Measurements from ENCODE around the gene IL1A. TPM values are rescaled to one million over a fixed set of nuclear protein-coding genes. Genes with fewer than 3 reads are reported as not detected.

IL1A gene
- total RNA-seq, 1 experiment from 2014 or later: 0.10 TPM

GRCh38 chr2:112737542-112738232 lies 46.6 kb downstream of the IL1A start:
- POLR2A ChIA-PET: interaction anchor here (1.4 kb wide), 2 partner anchors 110 to 113 kb away, joined by 3 read pairs; no protein-coding TSS in a partner anchor
- Histone ChIP-seq H3K79me2 (ENCODE audit: insufficient read depth, low read length) (no peaks in the 10 kb centered on the region), H3K4me3 (replicated peaks in 1 of 2; ENCODE audit: low read depth in 1 of 2, low read length in 2 of 2) (peak overlapping the region in 1 of 2 experiments; percentile 5; a peak in 1 of 4 replicates), H3K4me1 (ENCODE audit: control insufficient read depth in 1 of 2, insufficient read depth in 2 of 2, low read length in 2 of 2) (peaks cover 15 to 23% of the 10 kb centered on the region in 2 experiments), H3K4me2 (ENCODE audit: low read length) (peak overlapping the region; percentile 54), H4K20me1 (ENCODE audit: insufficient read depth) (no peaks in the 10 kb centered on the region), H3K9me2 (ENCODE audit: insufficient read depth) (no peaks in the 10 kb centered on the region), H3K36me3 (ENCODE audit: control insufficient read depth in 1 of 2, insufficient read depth in 2 of 2, low read length in 2 of 2) (peaks cover 30 to 33% of the 10 kb centered on the region in 2 experiments), H3K9me3 (ENCODE audit: control insufficient read depth in 1 of 2, insufficient read depth in 1 of 2, low read depth in 1 of 2, low read length in 2 of 2) (no peaks in the 10 kb centered on the region), H3K27ac (ENCODE audit: low read depth, low read length) (no peak overlapping the region), H3K27me3 (ENCODE audit: insufficient read depth, low read length) (no peaks in the 10 kb centered on the region), H2AFZ (ENCODE audit: low read depth, low read length, poor library complexity, severe bottlenecking) (no peak overlapping the region), H3K9ac (ENCODE audit: low read length) (no peak overlapping the region)
- no peak for ATAC-seq
- intact Hi-C loops (cut with micrococcal nuclease): no loop called here
- no peak for DNase-seq (ENCODE audit: low read depth, low spot score)
- CTCF ChIA-PET: interaction anchor here (1.9 to 3.3 kb wide), 4 partner anchors 12 to 204 kb away, joined by 10 to 18 read pairs (median 16); no protein-coding TSS in a partner anchor
- RAD21 ChIA-PET (ENCODE audit: low non-redundant PET in 1 of 2, low total read pairs in 2 of 2, uncharacterized antibody in 2 of 2, unreplicated experiment in 2 of 2): interaction anchor here in 1 of 2 experiments (0.7 to 0.8 kb wide), 2 partner anchors 12 to 111 kb away, joined by 3 read pairs; no protein-coding TSS in a partner anchor
- BruUV-seq (replicated peaks): TSS peak; percentile 20
- no peak for TF ChIP-seq EGR1 (IDR thresholded peaks at IDR 0.05; ENCODE audit: low read depth)
- TF ChIP-seq EZH2phosphoT487 (IDR thresholded peaks at IDR 0.05; ENCODE audit: borderline replicate concordance): no peak
- no peak for TF ChIP-seq TCF7L2 (IDR thresholded peaks at IDR 0.05; ENCODE audit: borderline replicate concordance, extremely low read depth, insufficient read depth, insufficient read length)
- no peak for TF ChIP-seq MAX (IDR thresholded peaks at IDR 0.05)
- no peak for TF ChIP-seq EZH2 (IDR thresholded peaks at IDR 0.05)
- TF ChIP-seq, protein P1, sequence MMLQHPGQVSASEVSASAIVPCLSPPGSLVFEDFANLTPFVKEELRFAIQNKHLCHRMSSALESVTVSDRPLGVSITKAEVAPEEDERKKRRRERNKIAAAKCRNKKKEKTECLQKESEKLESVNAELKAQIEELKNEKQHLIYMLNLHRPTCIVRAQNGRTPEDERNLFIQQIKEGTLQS (IDR thresholded peaks at IDR 0.05): no peak
- TF ChIP-seq YY1 (IDR thresholded peaks at IDR 0.05; ENCODE audit: extremely low read depth, insufficient replicate concordance, low read depth, low read length): no peak
- TF ChIP-seq ELF1 (IDR thresholded peaks at IDR 0.05; ENCODE audit: borderline replicate concordance, low read depth): no peak
- no peak for TF ChIP-seq RAD21 (IDR thresholded peaks at IDR 0.05; ENCODE audit: low read depth)
- TF ChIP-seq POLR2AphosphoS5 (IDR thresholded peaks at IDR 0.05; ENCODE audit: low read depth, low read length): no peak
- TF ChIP-seq ZFX (IDR thresholded peaks at IDR 0.05): no peak
- no peak for TF ChIP-seq SIN3A (IDR thresholded peaks at IDR 0.05; ENCODE audit: low read depth)
- TF ChIP-seq ZBTB33 (IDR thresholded peaks at IDR 0.05; ENCODE audit: extremely low read depth, insufficient replicate concordance, low read length): no peak
- TF ChIP-seq CEBPB (IDR thresholded peaks at IDR 0.05; ENCODE audit: low read depth): no peak
- no peak for TF ChIP-seq CBX3 (IDR thresholded peaks at IDR 0.05; ENCODE audit: low read depth)
- TF ChIP-seq ZNF274 (IDR thresholded peaks at IDR 0.05; ENCODE audit: low read depth, low read length): no peak
- TF ChIP-seq POLR2A (IDR thresholded peaks at IDR 0.05; ENCODE audit: borderline replicate concordance, extremely low read depth, insufficient read depth, insufficient read length): no peak

All from HCT116 (cell line).